NT2/D1 (cell line): Measurements from ENCODE around the gene C11orf42.

Experiments
- SUZ12 ChIP-seq: IDR thresholded peaks from 2 replicates; pipeline ENCODE4 v1.6.1; 2011; ENCODE audit not compliant: insufficient read length, insufficient read depth; ENCODE audit errors: extremely low read depth
- YY1 ChIP-seq: IDR thresholded peaks from 2 replicates; pipeline ENCODE4 v1.6.1; 2011; ENCODE audit not compliant: insufficient read length, insufficient read depth

DNA sequence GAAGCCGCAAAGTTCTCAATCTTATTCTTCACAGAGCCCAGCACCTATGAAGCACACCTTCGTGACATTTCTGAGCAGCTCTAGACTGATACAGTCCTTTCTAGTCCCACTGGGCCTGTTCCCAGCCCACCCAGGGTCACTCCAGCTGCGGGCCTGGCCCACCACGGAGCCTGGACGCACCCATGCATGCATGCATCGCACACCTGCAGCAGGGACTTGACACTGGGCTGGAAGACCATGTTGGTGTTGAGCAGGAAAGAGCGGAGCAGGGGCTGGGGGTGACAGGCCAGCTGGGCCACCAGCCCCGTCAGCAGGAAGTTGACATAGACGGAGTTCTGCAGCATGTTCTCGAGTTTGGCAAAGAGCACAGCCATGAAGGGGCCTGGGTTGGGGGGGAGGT, 9.2 kb downstream of the C11orf42 start:
- TF ChIP-seq SUZ12, result no peak
- no peak for TF ChIP-seq YY1
